CD4-positive, CD25-positive, alpha-beta regulatory T cell (primary cell): ENCODE data around the gene BARX2. TPM values are rescaled to one million over a fixed set of nuclear protein-coding genes. Genes with fewer than 3 reads are reported as not detected.

ENCODE experiments used
- polyA plus RNA-seq, 4 donors: library from polyadenylated mRNA; unstranded; fragments of 300-500 nt; fragmentation: Illumina TruSeq; gene quantifications; one replicate each; pipeline ENCODE4 v1.2.3, GENCODE V29; 2021
- total RNA-seq: library from RNA; stranded (reverse); gene quantifications from one replicate; pipeline ENCODE4 v1.2.3, GENCODE V29; 2022

Gene BARX2
- total and polyA plus RNA-seq, 5 donors from 2014 or later: not detected

Other genes starting within 250 kb of the BARX2 start
- gene ARHGAP32, start 183.5 kb upstream of the BARX2 start, total RNA-seq: 1.1 TPM
- gene ARHGAP32, start 183.5 kb upstream of the BARX2 start, polyA plus RNA-seq: 1 to 10 TPM in 2 of 4 donors, under 1 TPM in 2; 0.76 to 4.6 (median 2.1) TPM